GM23338 (cell line): Measurements from ENCODE around the gene RAB11FIP4.

ENCODE experiments used
- CREB1 ChIP-seq: fragments of 250-450 bp; sonication (Bioruptor Pico); IDR thresholded peaks from 2 replicates; pipeline ENCODE4 v1.5.0; 2020; ENCODE audit warnings: low read depth, mild to moderate bottlenecking, moderate library complexity
- EZH2 ChIP-seq: fragments of 200-600 bp; sonication (generic); IDR thresholded peaks from one replicate; pipeline ENCODE4 v1.8.0; 2017; ENCODE audit warnings: antibody characterized with exemption, mild to moderate bottlenecking, low read depth; ENCODE audit not compliant: unreplicated experiment
- EZH2phosphoT487 ChIP-seq: fragments of 200-600 bp; sonication (generic); IDR thresholded peaks from one replicate; pipeline ENCODE4 v1.8.1; 2018; ENCODE audit warnings: antibody characterized with exemption; ENCODE audit not compliant: unreplicated experiment
- JUNB ChIP-seq: IDR thresholded peaks from one replicate; pipeline ENCODE4 v1.6.1; 2016; ENCODE audit warnings: antibody characterized with exemption; ENCODE audit not compliant: unreplicated experiment
- POLR2AphosphoS5 ChIP-seq: IDR thresholded peaks from 2 replicates; pipeline ENCODE4 v1.6.1; 2016; ENCODE audit warnings: antibody characterized with exemption, low read depth
- ZNF114 ChIP-seq: fragments of 250-450 bp; sonication (Bioruptor Pico); IDR thresholded peaks from 2 replicates; pipeline ENCODE4 v1.5.0; 2020; ENCODE audit warnings: mild to moderate bottlenecking, moderate library complexity
- ZNF331 ChIP-seq: fragments of 250-450 bp; sonication (Bioruptor Pico); IDR thresholded peaks from 2 replicates; pipeline ENCODE4 v1.5.0; 2020; ENCODE audit warnings: low read depth, mild to moderate bottlenecking, moderate library complexity
- ZNF462 ChIP-seq: fragments of 250-450 bp; sonication (Bioruptor Pico); IDR thresholded peaks from 2 replicates; pipeline ENCODE4 v1.5.0; 2020; ENCODE audit warnings: mild to moderate bottlenecking, moderate library complexity
- TF ChIP-seq, protein P1 (sequence below): IDR thresholded peaks from one replicate; pipeline ENCODE4 v1.6.1; 2018; ENCODE audit warnings: antibody characterized with exemption; ENCODE audit not compliant: unreplicated experiment
- TF ChIP-seq, protein P2 (sequence below), 2 experiments: fragments of 200-600 bp in 1 of 2; sonication (generic) in 1 of 2; conservative IDR thresholded peaks; 2 replicates each; pipeline versions ENCODE4 v1.5.1 to v1.6.1; 2016 to 2017; ENCODE audit warnings: antibody characterized with exemption in 2 of 2, low read depth in 2 of 2, mild to moderate bottlenecking in 2 of 2, moderate library complexity in 1 of 2
- TF ChIP-seq, protein P3 (sequence below): IDR thresholded peaks from 2 replicates; pipeline ENCODE4 v1.6.1; 2016; ENCODE audit warnings: antibody characterized with exemption

DNA sequence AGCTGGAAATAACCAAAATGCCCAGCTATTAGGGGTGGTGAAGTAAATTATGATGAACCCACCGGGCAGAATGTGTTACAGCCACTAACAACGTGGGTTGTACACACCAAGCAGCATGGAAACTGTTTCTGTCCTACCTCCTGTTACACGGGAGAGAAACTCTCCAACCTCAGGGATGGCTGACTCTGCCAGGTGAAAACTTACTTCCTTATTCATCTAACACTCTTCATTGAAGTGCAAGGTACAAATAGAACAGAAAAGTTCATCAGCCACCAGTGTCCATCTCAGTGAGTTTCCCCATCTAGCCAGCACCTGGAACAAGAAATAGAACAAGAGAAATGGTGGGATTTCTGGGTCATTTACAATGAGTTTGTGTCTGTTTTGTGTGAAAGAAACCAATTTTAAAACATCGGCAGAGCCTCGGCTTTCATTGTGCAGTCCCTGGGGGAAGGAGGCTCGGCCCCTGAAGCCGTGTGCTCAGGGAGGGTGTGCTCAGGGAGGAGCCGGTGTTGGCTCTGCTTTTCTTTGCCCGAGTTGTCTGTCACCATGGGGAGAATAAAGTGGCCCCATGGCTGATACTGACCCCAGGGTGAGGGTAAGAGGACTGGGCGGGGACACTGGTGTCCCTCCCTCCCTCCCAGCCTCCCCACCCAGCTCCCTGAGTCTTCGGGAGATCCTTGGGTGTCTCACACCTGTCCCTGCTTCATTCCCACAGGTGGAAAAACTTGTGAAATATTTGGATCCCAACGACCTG is 39.8 kb downstream of the RAB11FIP4 start:
- TF ChIP-seq, protein P1, sequence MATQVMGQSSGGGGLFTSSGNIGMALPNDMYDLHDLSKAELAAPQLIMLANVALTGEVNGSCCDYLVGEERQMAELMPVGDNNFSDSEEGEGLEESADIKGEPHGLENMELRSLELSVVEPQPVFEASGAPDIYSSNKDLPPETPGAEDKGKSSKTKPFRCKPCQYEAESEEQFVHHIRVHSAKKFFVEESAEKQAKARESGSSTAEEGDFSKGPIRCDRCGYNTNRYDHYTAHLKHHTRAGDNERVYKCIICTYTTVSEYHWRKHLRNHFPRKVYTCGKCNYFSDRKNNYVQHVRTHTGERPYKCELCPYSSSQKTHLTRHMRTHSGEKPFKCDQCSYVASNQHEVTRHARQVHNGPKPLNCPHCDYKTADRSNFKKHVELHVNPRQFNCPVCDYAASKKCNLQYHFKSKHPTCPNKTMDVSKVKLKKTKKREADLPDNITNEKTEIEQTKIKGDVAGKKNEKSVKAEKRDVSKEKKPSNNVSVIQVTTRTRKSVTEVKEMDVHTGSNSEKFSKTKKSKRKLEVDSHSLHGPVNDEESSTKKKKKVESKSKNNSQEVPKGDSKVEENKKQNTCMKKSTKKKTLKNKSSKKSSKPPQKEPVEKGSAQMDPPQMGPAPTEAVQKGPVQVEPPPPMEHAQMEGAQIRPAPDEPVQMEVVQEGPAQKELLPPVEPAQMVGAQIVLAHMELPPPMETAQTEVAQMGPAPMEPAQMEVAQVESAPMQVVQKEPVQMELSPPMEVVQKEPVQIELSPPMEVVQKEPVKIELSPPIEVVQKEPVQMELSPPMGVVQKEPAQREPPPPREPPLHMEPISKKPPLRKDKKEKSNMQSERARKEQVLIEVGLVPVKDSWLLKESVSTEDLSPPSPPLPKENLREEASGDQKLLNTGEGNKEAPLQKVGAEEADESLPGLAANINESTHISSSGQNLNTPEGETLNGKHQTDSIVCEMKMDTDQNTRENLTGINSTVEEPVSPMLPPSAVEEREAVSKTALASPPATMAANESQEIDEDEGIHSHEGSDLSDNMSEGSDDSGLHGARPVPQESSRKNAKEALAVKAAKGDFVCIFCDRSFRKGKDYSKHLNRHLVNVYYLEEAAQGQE, result no peak
- TF ChIP-seq, protein P2, sequence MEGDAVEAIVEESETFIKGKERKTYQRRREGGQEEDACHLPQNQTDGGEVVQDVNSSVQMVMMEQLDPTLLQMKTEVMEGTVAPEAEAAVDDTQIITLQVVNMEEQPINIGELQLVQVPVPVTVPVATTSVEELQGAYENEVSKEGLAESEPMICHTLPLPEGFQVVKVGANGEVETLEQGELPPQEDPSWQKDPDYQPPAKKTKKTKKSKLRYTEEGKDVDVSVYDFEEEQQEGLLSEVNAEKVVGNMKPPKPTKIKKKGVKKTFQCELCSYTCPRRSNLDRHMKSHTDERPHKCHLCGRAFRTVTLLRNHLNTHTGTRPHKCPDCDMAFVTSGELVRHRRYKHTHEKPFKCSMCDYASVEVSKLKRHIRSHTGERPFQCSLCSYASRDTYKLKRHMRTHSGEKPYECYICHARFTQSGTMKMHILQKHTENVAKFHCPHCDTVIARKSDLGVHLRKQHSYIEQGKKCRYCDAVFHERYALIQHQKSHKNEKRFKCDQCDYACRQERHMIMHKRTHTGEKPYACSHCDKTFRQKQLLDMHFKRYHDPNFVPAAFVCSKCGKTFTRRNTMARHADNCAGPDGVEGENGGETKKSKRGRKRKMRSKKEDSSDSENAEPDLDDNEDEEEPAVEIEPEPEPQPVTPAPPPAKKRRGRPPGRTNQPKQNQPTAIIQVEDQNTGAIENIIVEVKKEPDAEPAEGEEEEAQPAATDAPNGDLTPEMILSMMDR (conservative IDR thresholded peaks at IDR 0.05; ENCODE audit: low read depth in 2 of 2), result no peak
- TF ChIP-seq POLR2AphosphoS5, result no peak
- no peak for TF ChIP-seq ZNF462 (CRISPR knock-in tag)
- TF ChIP-seq ZNF114 (CRISPR knock-in tag), result no peak
- TF ChIP-seq EZH2, result no peak
- TF ChIP-seq EZH2phosphoT487, result no peak
- TF ChIP-seq, protein P3, sequence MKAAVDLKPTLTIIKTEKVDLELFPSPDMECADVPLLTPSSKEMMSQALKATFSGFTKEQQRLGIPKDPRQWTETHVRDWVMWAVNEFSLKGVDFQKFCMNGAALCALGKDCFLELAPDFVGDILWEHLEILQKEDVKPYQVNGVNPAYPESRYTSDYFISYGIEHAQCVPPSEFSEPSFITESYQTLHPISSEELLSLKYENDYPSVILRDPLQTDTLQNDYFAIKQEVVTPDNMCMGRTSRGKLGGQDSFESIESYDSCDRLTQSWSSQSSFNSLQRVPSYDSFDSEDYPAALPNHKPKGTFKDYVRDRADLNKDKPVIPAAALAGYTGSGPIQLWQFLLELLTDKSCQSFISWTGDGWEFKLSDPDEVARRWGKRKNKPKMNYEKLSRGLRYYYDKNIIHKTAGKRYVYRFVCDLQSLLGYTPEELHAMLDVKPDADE, result no peak
- no peak for TF ChIP-seq CREB1 (CRISPR knock-in tag)
- TF ChIP-seq JUNB, result no peak
- no peak for TF ChIP-seq ZNF331
